Osteoblast (primary cell): ENCODE measurements around the gene LINS1. TPM values are rescaled to one million over a fixed set of nuclear protein-coding genes. Genes with fewer than 3 reads are reported as not detected.

Experiments
- DNase-seq: peaks from one replicate; pipeline ENCODE4 v3.0.0; 2011; ENCODE audit warnings: low spot score, mixed read lengths; ENCODE audit not compliant: insufficient read length; ENCODE audit errors: missing footprints
- H2AFZ ChIP-seq: 2 replicates; pipeline ENCODE4 v1.6.0; 2011; ENCODE audit warnings: mild to moderate bottlenecking, low read length
- H3K27ac ChIP-seq: 2 replicates; pipeline ENCODE4 v1.5.1; 2011; ENCODE audit warnings: mild to moderate bottlenecking, low read depth, low read length, moderate library complexity
- H3K27me3 ChIP-seq: 2 replicates; pipeline ENCODE4 v1.6.0; 2012; ENCODE audit warnings: mild to moderate bottlenecking, control low read depth, inconsistent platforms, low read length, moderate library complexity; ENCODE audit not compliant: insufficient read depth
- H3K36me3 ChIP-seq: 2 replicates; pipeline ENCODE4 v1.5.1; 2011; ENCODE audit warnings: mild to moderate bottlenecking, low read length, control low read depth, moderate library complexity; ENCODE audit not compliant: insufficient read depth
- H3K4me1 ChIP-seq: 2 replicates; pipeline ENCODE4 v1.5.1; 2011; ENCODE audit warnings: mild to moderate bottlenecking, low read length, control low read depth, moderate library complexity; ENCODE audit not compliant: insufficient read depth
- H3K4me2 ChIP-seq: 2 replicates; pipeline ENCODE4 v1.6.0; 2011; ENCODE audit warnings: mild to moderate bottlenecking, low read length; ENCODE audit not compliant: insufficient read depth
- H3K4me3 ChIP-seq: fragments of 200-600 bp; sonication (generic); 3 replicates; pipeline ENCODE4 v1.5.1; 2012; ENCODE audit warnings: mild to moderate bottlenecking, low read length, inconsistent platforms; ENCODE audit not compliant: insufficient read depth
- H3K79me2 ChIP-seq: 2 replicates; pipeline ENCODE4 v1.6.0; 2012; ENCODE audit warnings: mild to moderate bottlenecking, low read length, control low read depth, inconsistent platforms; ENCODE audit not compliant: insufficient read depth
- H3K9me3 ChIP-seq: 2 replicates; pipeline ENCODE4 v1.5.1; 2011; ENCODE audit warnings: low read depth, low read length, control low read depth
- H4K20me1 ChIP-seq: 2 replicates; pipeline ENCODE4 v1.6.0; 2012; ENCODE audit warnings: mild to moderate bottlenecking, low read length, control low read depth; ENCODE audit not compliant: insufficient read depth
- CTCF ChIP-seq: IDR thresholded peaks from 2 replicates; pipeline ENCODE4 v1.5.1; 2011; ENCODE audit warnings: mild to moderate bottlenecking, low read depth, low read length, moderate library complexity; ENCODE audit errors: extremely low read depth
- small RNA-seq: library from RNA; depleted of rRNA; stranded (forward); fragments of <200 nt; gene quantifications from one replicate; pipeline ENCODE3, GENCODE V24; 2012
- total RNA-seq: library from RNA; depleted of rRNA; stranded (reverse); fragments of >200 nt; gene quantifications from 2 replicates; pipeline ENCODE4 v1.2.3, GENCODE V29; 2012

The LINS1 gene
- total RNA-seq, 1 donor: 14.8 TPM

DNA sequence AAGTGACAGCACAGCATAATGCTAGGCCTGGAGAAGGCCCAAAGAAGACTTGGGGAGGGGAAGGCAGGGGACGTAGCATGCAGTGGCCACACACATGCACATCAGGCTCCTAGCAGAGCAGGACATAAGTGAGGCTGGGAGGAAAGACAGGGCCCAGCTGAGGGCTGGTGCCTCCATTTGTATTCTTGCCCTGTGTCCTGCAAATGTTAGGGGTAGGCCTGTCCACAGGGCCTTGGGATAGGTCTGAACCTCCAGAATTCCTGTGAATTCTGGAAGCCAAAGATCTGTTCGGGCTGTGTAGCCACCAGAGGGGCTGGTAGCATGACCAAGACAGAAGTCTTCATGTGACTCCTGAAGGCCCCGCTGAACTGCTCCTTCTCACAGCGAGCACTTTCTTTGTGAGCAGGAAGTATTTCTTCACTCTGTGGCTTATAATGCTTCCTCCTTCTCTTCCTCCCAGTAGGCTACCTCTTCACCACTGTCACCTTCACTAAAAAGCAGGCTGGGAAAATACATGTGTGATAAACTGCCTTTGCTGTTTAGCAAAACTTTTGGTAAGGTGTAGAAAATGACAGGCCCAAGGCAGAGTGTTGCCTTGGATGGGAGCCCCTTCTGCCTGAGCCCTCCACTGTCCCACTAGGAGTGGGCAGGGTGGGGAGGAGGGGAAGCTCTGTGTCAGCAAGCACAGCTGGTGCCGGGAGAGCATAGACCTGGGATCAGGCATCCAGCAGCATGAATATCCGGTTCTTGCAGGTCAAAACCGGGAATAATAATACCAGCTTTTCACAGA, 81.7 kb downstream of the LINS1 start:
- H3K4me3 ChIP-seq: no peak overlapping the region
- no peaks in the 10 kb centered on the region for H4K20me1 ChIP-seq
- no peak overlapping the region for H2AFZ ChIP-seq
- no peaks in the 10 kb centered on the region for H3K9me3 ChIP-seq
- TF ChIP-seq CTCF: no peak
- no peaks in the 10 kb centered on the region for H3K36me3 ChIP-seq
- no peak overlapping the region for H3K4me2 ChIP-seq
- no peak for DNase-seq
- H3K79me2 ChIP-seq: no peaks in the 10 kb centered on the region
- H3K27ac ChIP-seq: no peak overlapping the region
- H3K27me3 ChIP-seq: no peaks in the 10 kb centered on the region
- no peaks in the 10 kb centered on the region for H3K4me1 ChIP-seq

DNA sequence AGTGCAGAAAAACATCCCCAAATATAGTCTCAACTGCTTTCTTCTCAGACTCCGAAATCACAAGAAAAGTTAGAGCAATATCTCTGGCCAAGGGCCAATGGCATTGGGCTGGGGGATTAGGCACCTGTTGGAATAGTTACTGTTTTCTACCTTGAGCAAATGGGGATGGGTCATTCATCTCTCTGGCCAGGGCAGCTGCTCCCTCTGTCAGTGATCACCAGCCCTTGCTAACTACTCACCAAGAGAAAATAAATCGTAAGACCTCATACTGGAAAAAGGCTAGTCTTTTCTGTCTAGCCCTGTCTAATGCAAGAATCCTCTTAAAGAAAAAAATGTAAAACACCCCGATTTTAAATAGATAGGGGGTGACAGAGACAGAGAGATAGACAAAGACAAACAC, 84.1 kb downstream of the LINS1 start:
- Histone ChIP-seq H3K27me3 (no peaks in the 10 kb centered on the region), H3K79me2 (no peaks in the 10 kb centered on the region), H3K4me3 (no peak overlapping the region), H2AFZ (no peak overlapping the region), H3K9me3 (no peaks in the 10 kb centered on the region), H3K4me1 (no peaks in the 10 kb centered on the region), H3K36me3 (no peaks in the 10 kb centered on the region), H4K20me1 (no peaks in the 10 kb centered on the region), H3K4me2 (no peak overlapping the region), H3K27ac (no peak overlapping the region)
- no peak for TF ChIP-seq CTCF
- DNase-seq: no peak

Small RNA genes lying within 50 kb of the gene (small RNA-seq; reads per million reads assigned to genes)
- gene RF00019: not detected
- not detected for gene RNU6-181P
- not detected for gene RNU6-322P

Other genes starting within 250 kb of the LINS1 start
- gene CERS3, start 73.2 kb downstream of the LINS1 start, total RNA-seq: not detected in 2 replicates
- gene ASB7, start 405 bp upstream of the LINS1 start, total RNA-seq: 17.1 and 18.1 TPM in 2 replicates